Islet of Langerhans (tissue), 1 donor: ENCODE results near the gene ITGAD.

ENCODE experiments used
- FAIRE-seq: peaks from one replicate; lab custom pipeline; 2011; peaks lifted over from hg19 to GRCh38; lab: Jason Lieb, UNC

ITGAD gene

GRCh38 chr16:31365131-31365865 lies 27.8 kb upstream of the ITGAD start:
- no peak for FAIRE-seq

- no peak for FAIRE-seq
Measured at GRCh38 chr16:31367853-31368252, 25.3 kb upstream of the ITGAD start.

GRCh38 chr16:31371008-31371407 lies 22.1 kb upstream of the ITGAD start:
- no peak for FAIRE-seq

GRCh38 chr16:31371619-31372484 lies 21.3 kb upstream of the ITGAD start:
- no peak for FAIRE-seq

GRCh38 chr16:31373235-31373634 lies 19.9 kb upstream of the ITGAD start:
- no peak for FAIRE-seq

- no peak for FAIRE-seq
Measured at GRCh38 chr16:31375231-31375630, 17.9 kb upstream of the ITGAD start.

- no peak for FAIRE-seq
Measured at GRCh38 chr16:31376705-31377104, 16.4 kb upstream of the ITGAD start.

- FAIRE-seq = no peak
Measured at GRCh38 chr16:31377210-31377903, 15.8 kb upstream of the ITGAD start.

- FAIRE-seq = no peak
Measured at GRCh38 chr16:31380201-31380600, 12.9 kb upstream of the ITGAD start.

- no peak for FAIRE-seq
Measured at GRCh38 chr16:31382485-31383161, 10.5 kb upstream of the ITGAD start.

GRCh38 chr16:31385680-31386079 lies 7.5 kb upstream of the ITGAD start:
- no peak for FAIRE-seq

- FAIRE-seq = no peak
Measured at GRCh38 chr16:31386157-31386984, 6.8 kb upstream of the ITGAD start.

- no peak for FAIRE-seq
Measured at GRCh38 chr16:31388535-31388934, 4.6 kb upstream of the ITGAD start.

GRCh38 chr16:31390504-31391041 lies 2.6 kb upstream of the ITGAD start:
- FAIRE-seq = no peak

GRCh38 chr16:31395647-31396046 lies 2.5 kb downstream of the ITGAD start:
- FAIRE-seq = no peak

GRCh38 chr16:31397096-31397660 lies 4.0 kb downstream of the ITGAD start:
- FAIRE-seq = no peak

GRCh38 chr16:31397701-31398100 lies 4.6 kb downstream of the ITGAD start:
- FAIRE-seq = no peak

GRCh38 chr16:31400191-31400590 lies 7.1 kb downstream of the ITGAD start:
- FAIRE-seq = no peak

GRCh38 chr16:31401436-31401835 lies 8.3 kb downstream of the ITGAD start:
- no peak for FAIRE-seq

GRCh38 chr16:31402687-31403086 lies 9.6 kb downstream of the ITGAD start:
- FAIRE-seq = no peak
